ENCODE measurements around the gene PNMA6E. TPM values are rescaled to one million over a fixed set of nuclear protein-coding genes. Genes with fewer than 3 reads are reported as not detected.

PNMA6E gene
- total and polyA plus RNA-seq, 2 of the 13 experiments (the other 11 are each of a cell fraction or from before 2014, with no cell fraction given): not detected

DNA sequence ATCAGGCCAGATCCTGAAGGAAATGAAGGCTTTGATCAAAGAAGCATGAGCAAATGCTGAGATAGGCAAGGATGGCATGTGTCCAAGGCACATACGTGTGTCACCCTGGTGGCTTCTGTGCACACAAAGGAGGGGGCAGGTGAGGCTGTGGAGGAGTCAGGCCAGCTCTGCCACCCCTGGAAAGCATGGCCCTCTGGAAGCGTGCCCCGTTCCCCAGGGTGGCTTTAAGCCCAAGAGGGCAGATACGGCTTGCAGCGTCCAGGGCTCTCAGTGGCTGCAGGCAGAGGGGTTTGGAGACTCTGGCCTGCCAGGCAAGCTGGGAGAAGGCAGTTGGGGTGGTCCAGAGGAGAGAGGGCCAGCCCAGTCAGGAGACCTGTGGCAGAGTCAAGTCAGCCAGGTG lies 25.6 kb downstream of the PNMA6E start:
- FAIRE-seq (no peak), ATAC-seq (no peak), DNase-seq (ENCODE audit: low spot score) (no peak)
- Histone ChIP-seq H3K9me3 (ENCODE audit: low read length) (no peaks in the 10 kb centered on the region), H3K4me3 (replicated peaks in 1 of 3; ENCODE audit: insufficient read depth in 1 of 3, low read depth in 2 of 3, low read length in 3 of 3) (no peak overlapping the region), H4K20me1 (ENCODE audit: insufficient read depth, low read length) (no peaks in the 10 kb centered on the region), H3K79me2 (ENCODE audit: insufficient read depth, low read length) (no peaks in the 10 kb centered on the region), H3K27ac (ENCODE audit: extremely low read length, insufficient read depth, low read length) (no peak overlapping the region), H2AFZ (ENCODE audit: low read length) (no peak overlapping the region), H3K36me3 (replicated peaks in 1 of 2; ENCODE audit: control insufficient read depth in 1 of 2, insufficient read depth in 2 of 2, low read length in 2 of 2) (no peaks in the 10 kb centered on the region), H3K27me3 (ENCODE audit: control insufficient read depth in 1 of 2, insufficient read depth in 2 of 2, low read length in 2 of 2) (peaks cover 0 to 6% of the 10 kb centered on the region in 2 experiments; a peak in 1 of 5 replicates), H3K9ac (ENCODE audit: insufficient read depth, low read depth, low read length) (no peak overlapping the region), H3K4me2 (ENCODE audit: low read depth, low read length) (no peak overlapping the region), H3K4me1 (ENCODE audit: insufficient read depth, low read length) (no peaks in the 10 kb centered on the region)
- CTCF ChIA-PET (ENCODE audit: low intra/inter-chr PET ratio, low total read pairs): no interaction called here
- no peak for TF ChIP-seq ZNF44 (CRISPR knock-in tag; IDR thresholded peaks at IDR 0.05)
- no peak for TF ChIP-seq NCOA1 (CRISPR knock-in tag; IDR thresholded peaks at IDR 0.05)
- TF ChIP-seq, protein P1, sequence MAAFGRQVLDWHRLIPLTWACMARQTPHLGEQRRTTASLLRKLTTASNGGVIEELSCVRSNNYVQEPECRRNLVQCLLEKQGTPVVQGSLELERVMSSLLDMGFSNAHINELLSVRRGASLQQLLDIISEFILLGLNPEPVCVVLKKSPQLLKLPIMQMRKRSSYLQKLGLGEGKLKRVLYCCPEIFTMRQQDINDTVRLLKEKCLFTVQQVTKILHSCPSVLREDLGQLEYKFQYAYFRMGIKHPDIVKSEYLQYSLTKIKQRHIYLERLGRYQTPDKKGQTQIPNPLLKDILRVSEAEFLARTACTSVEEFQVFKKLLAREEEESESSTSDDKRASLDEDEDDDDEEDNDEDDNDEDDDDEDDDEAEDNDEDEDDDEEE (CRISPR knock-in tag; IDR thresholded peaks at IDR 0.05): no peak
- TF ChIP-seq CHCHD3 (CRISPR knock-in tag; IDR thresholded peaks at IDR 0.05): no peak
- TF ChIP-seq SOX5 (CRISPR knock-in tag; IDR thresholded peaks at IDR 0.05; ENCODE audit: borderline replicate concordance): no peak
- TF ChIP-seq ZNF329 (CRISPR knock-in tag; IDR thresholded peaks at IDR 0.05; ENCODE audit: low read depth): no peak
- TF ChIP-seq EZH2 (conservative IDR thresholded peaks at IDR 0.05; ENCODE audit: low read depth, low read length): no peak
- TF ChIP-seq, protein P2, sequence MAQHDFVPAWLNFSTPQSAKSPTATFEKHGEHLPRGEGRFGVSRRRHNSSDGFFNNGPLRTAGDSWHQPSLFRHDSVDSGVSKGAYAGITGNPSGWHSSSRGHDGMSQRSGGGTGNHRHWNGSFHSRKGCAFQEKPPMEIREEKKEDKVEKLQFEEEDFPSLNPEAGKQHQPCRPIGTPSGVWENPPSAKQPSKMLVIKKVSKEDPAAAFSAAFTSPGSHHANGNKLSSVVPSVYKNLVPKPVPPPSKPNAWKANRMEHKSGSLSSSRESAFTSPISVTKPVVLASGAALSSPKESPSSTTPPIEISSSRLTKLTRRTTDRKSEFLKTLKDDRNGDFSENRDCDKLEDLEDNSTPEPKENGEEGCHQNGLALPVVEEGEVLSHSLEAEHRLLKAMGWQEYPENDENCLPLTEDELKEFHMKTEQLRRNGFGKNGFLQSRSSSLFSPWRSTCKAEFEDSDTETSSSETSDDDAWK (CRISPR knock-in tag; IDR thresholded peaks at IDR 0.05): no peak
- no peak for TF ChIP-seq MYNN (CRISPR knock-in tag; IDR thresholded peaks at IDR 0.05; ENCODE audit: low read depth)
- TF ChIP-seq EED (CRISPR knock-in tag; IDR thresholded peaks at IDR 0.05): no peak
- TF ChIP-seq, protein P3, sequence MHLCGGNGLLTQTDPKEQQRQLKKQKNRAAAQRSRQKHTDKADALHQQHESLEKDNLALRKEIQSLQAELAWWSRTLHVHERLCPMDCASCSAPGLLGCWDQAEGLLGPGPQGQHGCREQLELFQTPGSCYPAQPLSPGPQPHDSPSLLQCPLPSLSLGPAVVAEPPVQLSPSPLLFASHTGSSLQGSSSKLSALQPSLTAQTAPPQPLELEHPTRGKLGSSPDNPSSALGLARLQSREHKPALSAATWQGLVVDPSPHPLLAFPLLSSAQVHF (CRISPR knock-in tag; IDR thresholded peaks at IDR 0.05): no peak
- TF ChIP-seq MXD4 (CRISPR knock-in tag; IDR thresholded peaks at IDR 0.05): no peak
- TF ChIP-seq ZNF501 (CRISPR knock-in tag; IDR thresholded peaks at IDR 0.05): no peak
- TF ChIP-seq ZNF441 (CRISPR knock-in tag; IDR thresholded peaks at IDR 0.05; ENCODE audit: borderline replicate concordance): no peak
- no peak for TF ChIP-seq ZFY (CRISPR knock-in tag; IDR thresholded peaks at IDR 0.05)
- no TSS peak for BruUV-seq (replicated peaks)
- intact Hi-C loops (cut with micrococcal nuclease; ENCODE audit: unreplicated experiment) (no loop called here), in situ Hi-C loops (cut with HindIII; ENCODE audit: extremely low pct_ligation_motif_present, low pct_unique_long_range_greater_than_20kb) (no loop called here)
- WGBS (ENCODE audit: low lambda C conversion rate): 0% methylated on average over 1 of the region's 5 CpGs
- POLR2A ChIA-PET: no interaction called here

Measured in HepG2 (cell line).